ENCODE results near the gene FAM210B. TPM values are rescaled to one million over a fixed set of nuclear protein-coding genes. Genes with fewer than 3 reads are reported as not detected.

The FAM210B gene
- total and polyA plus RNA-seq, 2 of the 13 experiments (the other 11 are each of a cell fraction or from before 2014, with no cell fraction given), result 75.9 to 107 TPM

- TF ChIP-seq MEF2D (CRISPR knock-in tag; IDR thresholded peaks at IDR 0.05) (no peak; the same call in 1 of the 2 replicates), RAD21 (CRISPR knock-in tag; IDR thresholded peaks at IDR 0.05) (peak; percentile 51), ATF4 (CRISPR knock-in tag; IDR thresholded peaks at IDR 0.05) (0 out of 4 replicates have a peak, but pooled peaks of 1 of the 2 experiments have one; percentile 55), HOXA7 (CRISPR knock-in tag; IDR thresholded peaks at IDR 0.05) (no peak), BATF2 (CRISPR knock-in tag; IDR thresholded peaks at IDR 0.05) (no peak), ZSCAN31 (CRISPR knock-in tag; IDR thresholded peaks at IDR 0.05; ENCODE audit: low read depth) (peak; percentile 31; the same call in 1 of the 2 replicates), ZNF512 (CRISPR knock-in tag; IDR thresholded peaks at IDR 0.05) (no peak), ZFYVE20 (CRISPR knock-in tag; IDR thresholded peaks at IDR 0.05; ENCODE audit: borderline replicate concordance, low read depth) (peak; percentile 83; the same call in 1 of the 2 replicates), EED (CRISPR knock-in tag; IDR thresholded peaks at IDR 0.05) (peak; percentile 44; the same call in 1 of the 2 replicates), RORA (CRISPR knock-in tag; IDR thresholded peaks at IDR 0.05) (no peak), NBN (conservative IDR thresholded peaks at IDR 0.05) (no peak), ZNF619 (CRISPR knock-in tag; IDR thresholded peaks at IDR 0.05) (0 out of 2 replicates have a peak, but pooled peaks have one; percentile 6), RBFOX2 (IDR thresholded peaks at IDR 0.05; ENCODE audit: low read depth, low read length) (0 out of 2 replicates have a peak, but pooled peaks have one; percentile 78), ZNF333 (CRISPR knock-in tag; IDR thresholded peaks at IDR 0.05; ENCODE audit: borderline replicate concordance) (0 out of 2 replicates have a peak, but pooled peaks have one; percentile 24), HES4 (CRISPR knock-in tag; IDR thresholded peaks at IDR 0.05; ENCODE audit: borderline replicate concordance) (peak; percentile 76; the same call in 1 of the 2 replicates), ZNF354B (CRISPR knock-in tag; IDR thresholded peaks at IDR 0.05) (0 out of 2 replicates have a peak, but pooled peaks have one; percentile 47), SRY (CRISPR knock-in tag; IDR thresholded peaks at IDR 0.05) (peak; percentile 88; the same call in 1 of the 2 replicates), MED8 (CRISPR knock-in tag; IDR thresholded peaks at IDR 0.05; ENCODE audit: insufficient replicate concordance) (peak; percentile 10), ZBTB42 (CRISPR knock-in tag; IDR thresholded peaks at IDR 0.05) (0 out of 2 replicates have a peak, but pooled peaks have one; percentile 27)
- TF ChIP-seq, protein P1, sequence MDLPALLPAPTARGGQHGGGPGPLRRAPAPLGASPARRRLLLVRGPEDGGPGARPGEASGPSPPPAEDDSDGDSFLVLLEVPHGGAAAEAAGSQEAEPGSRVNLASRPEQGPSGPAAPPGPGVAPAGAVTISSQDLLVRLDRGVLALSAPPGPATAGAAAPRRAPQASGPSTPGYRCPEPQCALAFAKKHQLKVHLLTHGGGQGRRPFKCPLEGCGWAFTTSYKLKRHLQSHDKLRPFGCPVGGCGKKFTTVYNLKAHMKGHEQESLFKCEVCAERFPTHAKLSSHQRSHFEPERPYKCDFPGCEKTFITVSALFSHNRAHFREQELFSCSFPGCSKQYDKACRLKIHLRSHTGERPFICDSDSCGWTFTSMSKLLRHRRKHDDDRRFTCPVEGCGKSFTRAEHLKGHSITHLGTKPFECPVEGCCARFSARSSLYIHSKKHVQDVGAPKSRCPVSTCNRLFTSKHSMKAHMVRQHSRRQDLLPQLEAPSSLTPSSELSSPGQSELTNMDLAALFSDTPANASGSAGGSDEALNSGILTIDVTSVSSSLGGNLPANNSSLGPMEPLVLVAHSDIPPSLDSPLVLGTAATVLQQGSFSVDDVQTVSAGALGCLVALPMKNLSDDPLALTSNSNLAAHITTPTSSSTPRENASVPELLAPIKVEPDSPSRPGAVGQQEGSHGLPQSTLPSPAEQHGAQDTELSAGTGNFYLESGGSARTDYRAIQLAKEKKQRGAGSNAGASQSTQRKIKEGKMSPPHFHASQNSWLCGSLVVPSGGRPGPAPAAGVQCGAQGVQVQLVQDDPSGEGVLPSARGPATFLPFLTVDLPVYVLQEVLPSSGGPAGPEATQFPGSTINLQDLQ (CRISPR knock-in tag; IDR thresholded peaks at IDR 0.05), result 0 out of 2 replicates have a peak, but pooled peaks have one; percentile 26
- TF ChIP-seq, protein P2, sequence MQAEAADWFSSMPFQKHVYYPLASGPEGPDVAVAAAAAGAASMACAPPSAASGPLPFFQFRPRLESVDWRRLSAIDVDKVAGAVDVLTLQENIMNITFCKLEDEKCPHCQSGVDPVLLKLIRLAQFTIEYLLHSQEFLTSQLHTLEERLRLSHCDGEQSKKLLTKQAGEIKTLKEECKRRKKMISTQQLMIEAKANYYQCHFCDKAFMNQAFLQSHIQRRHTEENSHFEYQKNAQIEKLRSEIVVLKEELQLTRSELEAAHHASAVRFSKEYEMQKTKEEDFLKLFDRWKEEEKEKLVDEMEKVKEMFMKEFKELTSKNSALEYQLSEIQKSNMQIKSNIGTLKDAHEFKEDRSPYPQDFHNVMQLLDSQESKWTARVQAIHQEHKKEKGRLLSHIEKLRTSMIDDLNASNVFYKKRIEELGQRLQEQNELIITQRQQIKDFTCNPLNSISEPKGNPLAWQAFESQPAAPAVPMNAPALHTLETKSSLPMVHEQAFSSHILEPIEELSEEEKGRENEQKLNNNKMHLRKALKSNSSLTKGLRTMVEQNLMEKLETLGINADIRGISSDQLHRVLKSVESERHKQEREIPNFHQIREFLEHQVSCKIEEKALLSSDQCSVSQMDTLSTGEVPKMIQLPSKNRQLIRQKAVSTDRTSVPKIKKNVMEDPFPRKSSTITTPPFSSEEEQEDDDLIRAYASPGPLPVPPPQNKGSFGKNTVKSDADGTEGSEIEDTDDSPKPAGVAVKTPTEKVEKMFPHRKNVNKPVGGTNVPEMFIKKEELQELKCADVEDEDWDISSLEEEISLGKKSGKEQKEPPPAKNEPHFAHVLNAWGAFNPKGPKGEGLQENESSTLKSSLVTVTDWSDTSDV (CRISPR knock-in tag; IDR thresholded peaks at IDR 0.05), result 0 out of 2 replicates have a peak, but pooled peaks have one; percentile 35
Measured at GRCh38 chr20:56391596-56392131, 32.9 kb downstream of the FAM210B start (continued).
